Kidney (tissue), 14 donors: ENCODE measurements around the gene GPD1. TPM values are rescaled to one million over a fixed set of nuclear protein-coding genes. Genes with fewer than 3 reads are reported as not detected.

Experiments
- DNase-seq, 5 donors: peaks; one replicate each; pipeline ENCODE4 v3.0.0-alpha.2; 2013 to 2020
- FAIRE-seq: peaks from 2 replicates; lab custom pipeline; 2012; peaks lifted over from hg19 to GRCh38; lab: Jason Lieb, UNC
- H3K27ac ChIP-seq, 2 donors: one replicate each; pipeline ENCODE4 v1.7.0; 2013; ENCODE audit warnings: low read depth in 2 of 2, low read length in 2 of 2, inconsistent platforms in 1 of 2
- H3K27me3 ChIP-seq: one replicate; pipeline ENCODE4 v1.7.1; 2013; ENCODE audit warnings: low read length, inconsistent platforms; ENCODE audit not compliant: control insufficient read depth, insufficient read depth
- H3K36me3 ChIP-seq, 3 donors: one replicate each; pipeline versions ENCODE4 v1.7.0 to v1.7.1; 2013; ENCODE audit warnings: low read length in 3 of 3, control low read depth in 1 of 3, inconsistent platforms in 1 of 3; ENCODE audit not compliant: insufficient read depth in 3 of 3, control insufficient read depth in 2 of 3
- H3K4me1 ChIP-seq, 3 donors: one replicate each; pipeline versions ENCODE4 v1.7.0 to v1.7.1; 2013; ENCODE audit warnings: low read length in 3 of 3, inconsistent platforms in 1 of 3, low read depth in 1 of 3; ENCODE audit not compliant: control insufficient read depth in 2 of 3, insufficient read depth in 2 of 3
- H3K4me3 ChIP-seq, 3 donors: one replicate each; pipeline versions ENCODE4 v1.7.0 to v1.8.1; 2013; ENCODE audit warnings: low read length in 3 of 3, control low read depth in 1 of 3, inconsistent platforms in 1 of 3
- H3K9ac ChIP-seq, 3 donors: one replicate each; pipeline versions ENCODE4 v1.7.0 to v1.7.1; 2013; ENCODE audit warnings: low read length in 3 of 3, control low read depth in 1 of 3, inconsistent platforms in 1 of 3
- H3K9me3 ChIP-seq, 3 donors: one replicate each; pipeline versions ENCODE4 v1.7.0 to v1.7.1; 2013; ENCODE audit warnings: low read length in 3 of 3, control low read depth in 1 of 3, inconsistent platforms in 1 of 3; ENCODE audit not compliant: control insufficient read depth in 2 of 3, insufficient read depth in 1 of 3
- CTCF ChIP-seq: IDR thresholded peaks from 3 replicates; pipeline ENCODE4 v1.5.1; 2012; ENCODE audit warnings: mild to moderate bottlenecking, moderate library complexity, borderline replicate concordance; ENCODE audit not compliant: insufficient read depth; ENCODE audit errors: extremely low read depth
- intact Hi-C: fragments of 100-400 bp; cut with DNase I; formaldehyde crosslinking; loops from one replicate; pipeline ENCODE4 v1.11.1; 2022
- polyA plus RNA-seq: library from polyadenylated mRNA; stranded (reverse); fragments of 350-450 nt; fragmentation: Illumina TruSeq; extraction: RNeasy Lipid Tissue Mini Kit (QIAGEN cat#74804); gene quantifications from one replicate; pipeline ENCODE4 v1.2.3, GENCODE V29; 2014; ENCODE audit warnings: low read depth, low replicate concordance; ENCODE audit not compliant: insufficient read depth
- total RNA-seq: library from RNA; stranded (reverse); fragmentation: NEBNext Ultra II Directional; extraction: Animal tissue kit (Norgen Biotek cat#: 25700); gene quantifications from one replicate; pipeline ENCODE4 v1.2.1, GENCODE V29; 2021
- donor health status: control.
- donor health status: control.
- donor health status: control.
- donor health status: control.
- donor health status: control.
- donor health status: DM: yes; HTN: yes; CAD: no.
- donor health status: Normal renal cell carcinoma (clear cell type).

GPD1 gene
- total and polyA plus RNA-seq, 2 donors from 2014 or later: 15.1 to 139 TPM

- H3K27me3 ChIP-seq: no peaks in the 10 kb centered on the region
- no peak overlapping the region for H3K9ac ChIP-seq
- intact Hi-C loops: no loop called here
- DNase-seq: peak in 1 of 5 donors; percentile 22
- no peak for TF ChIP-seq CTCF
- H3K4me1 ChIP-seq: peaks cover 0 to 5% (median 4%) of the 10 kb centered on the region in 3 donors
- no peak overlapping the region for H3K4me3 ChIP-seq
- no peak for FAIRE-seq
- no peaks in the 10 kb centered on the region for H3K9me3 ChIP-seq
- H3K36me3 ChIP-seq: peaks cover 10 to 42% (median 35%) of the 10 kb centered on the region in 3 donors
- H3K27ac ChIP-seq: no peak overlapping the region
These were observed 14.1 kb upstream of the GPD1 start for GRCh38 chr12:50089730-50090129.

DNA sequence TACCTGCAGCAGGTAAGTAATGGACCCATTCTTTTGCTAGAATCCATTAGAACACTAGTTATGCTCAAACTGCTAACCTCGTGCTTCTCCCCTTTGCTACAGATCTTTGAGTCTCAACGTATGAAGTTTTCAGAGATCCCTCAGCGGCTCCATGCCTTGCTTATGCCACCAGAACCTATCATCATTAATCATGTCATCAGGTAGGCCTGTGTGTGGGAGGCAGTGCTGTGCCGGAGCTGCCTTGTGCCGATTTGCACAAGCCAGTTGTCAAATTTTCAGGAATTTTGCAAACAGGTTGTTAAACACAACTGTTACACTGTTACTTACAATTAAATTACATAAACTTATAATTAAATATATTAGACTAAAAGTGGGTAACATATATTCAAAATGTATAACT lies 13.4 kb upstream of the GPD1 start:
- H3K36me3 ChIP-seq: peaks cover 10 to 47% (median 39%) of the 10 kb centered on the region in 3 donors
- no peak for TF ChIP-seq CTCF

DNA sequence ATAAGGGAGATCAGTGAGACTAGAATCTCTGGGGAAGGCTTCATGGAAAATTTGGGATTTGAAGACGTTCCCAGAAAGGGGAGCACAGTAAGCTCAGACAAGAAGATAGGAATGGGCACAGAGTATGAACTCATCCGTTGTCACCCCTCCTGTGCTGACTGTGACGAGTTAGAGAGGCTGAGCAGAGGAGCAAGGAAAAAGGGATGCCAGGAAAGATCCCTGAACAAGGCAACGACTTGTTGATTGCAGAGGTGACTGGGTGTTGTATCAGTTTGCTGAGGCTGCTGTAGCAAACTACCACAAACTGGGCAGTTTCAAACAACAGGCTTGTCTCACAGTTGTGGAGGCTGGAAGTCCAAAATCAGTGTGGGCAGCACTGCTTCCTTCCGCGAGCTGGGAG lies 5.9 kb upstream of the GPD1 start:
- no peaks in the 10 kb centered on the region for H3K27me3 ChIP-seq
- intact Hi-C loops: no loop called here
- H3K27ac ChIP-seq: no peak overlapping the region
- H3K9ac ChIP-seq: no peak overlapping the region
- DNase-seq (no peak), FAIRE-seq (no peak)
- peaks cover 0 to 10% (median 0%) of the 10 kb centered on the region in 3 donors for H3K4me1 ChIP-seq
- H3K36me3 ChIP-seq: peaks cover 12 to 52% (median 39%) of the 10 kb centered on the region in 3 donors
- H3K9me3 ChIP-seq: no peaks in the 10 kb centered on the region
- no peak overlapping the region for H3K4me3 ChIP-seq
- no peak for TF ChIP-seq CTCF

More for the DNA sequence above, 13.4 kb upstream of the GPD1 start:
- FAIRE-seq (no peak), DNase-seq (no peak)
- Histone ChIP-seq H3K4me3 (no peak overlapping the region), H3K27me3 (no peaks in the 10 kb centered on the region), H3K9ac (no peak overlapping the region), H3K27ac (no peak overlapping the region), H3K9me3 (no peaks in the 10 kb centered on the region), H3K4me1 (peaks cover 0 to 5% (median 4%) of the 10 kb centered on the region in 3 donors)
- intact Hi-C loops: no loop called here

GRCh38 chr12:50099302-50100008 lies 4.4 kb upstream of the GPD1 start:
- TF ChIP-seq CTCF: no peak
- H3K4me3 ChIP-seq: no peak overlapping the region
- no peak overlapping the region for H3K27ac ChIP-seq
- H3K9me3 ChIP-seq: no peaks in the 10 kb centered on the region
- intact Hi-C loops: no loop called here
- no peak overlapping the region for H3K9ac ChIP-seq
- DNase-seq (no peak), FAIRE-seq (no peak)
- peaks cover 12 to 48% (median 35%) of the 10 kb centered on the region in 3 donors for H3K36me3 ChIP-seq
- H3K27me3 ChIP-seq: no peaks in the 10 kb centered on the region
- peaks cover 0 to 16% (median 7%) of the 10 kb centered on the region in 3 donors for H3K4me1 ChIP-seq
